Gastroesophageal sphincter (tissue), 3 donors: Measurements from ENCODE around the gene CYTH2.

ENCODE experiments used
- CTCF ChIP-seq, 4 experiments: fragments of 200-600 bp in 2 of 4; fragments of 450-650 bp in 2 of 4; sonication (generic) in 1 of 4; IDR thresholded peaks; one replicate each; pipeline ENCODE4 v1.5.1; 2017 to 2019; ENCODE audit warnings: antibody characterized with exemption in 4 of 4, mild to moderate bottlenecking in 2 of 4, moderate library complexity in 2 of 4
- EP300 ChIP-seq: sonication (generic); formaldehyde crosslinking; IDR thresholded peaks from one replicate; pipeline ENCODE4 v1.6.1; 2017; ENCODE audit warnings: antibody characterized with exemption, mild to moderate bottlenecking
- POLR2A ChIP-seq, 2 donors: fragments of 450-650 bp; IDR thresholded peaks; one replicate each; pipeline ENCODE4 v1.6.1; 2017; ENCODE audit warnings: antibody characterized with exemption in 2 of 2, mild to moderate bottlenecking in 2 of 2, moderate library complexity in 1 of 2

DNA sequence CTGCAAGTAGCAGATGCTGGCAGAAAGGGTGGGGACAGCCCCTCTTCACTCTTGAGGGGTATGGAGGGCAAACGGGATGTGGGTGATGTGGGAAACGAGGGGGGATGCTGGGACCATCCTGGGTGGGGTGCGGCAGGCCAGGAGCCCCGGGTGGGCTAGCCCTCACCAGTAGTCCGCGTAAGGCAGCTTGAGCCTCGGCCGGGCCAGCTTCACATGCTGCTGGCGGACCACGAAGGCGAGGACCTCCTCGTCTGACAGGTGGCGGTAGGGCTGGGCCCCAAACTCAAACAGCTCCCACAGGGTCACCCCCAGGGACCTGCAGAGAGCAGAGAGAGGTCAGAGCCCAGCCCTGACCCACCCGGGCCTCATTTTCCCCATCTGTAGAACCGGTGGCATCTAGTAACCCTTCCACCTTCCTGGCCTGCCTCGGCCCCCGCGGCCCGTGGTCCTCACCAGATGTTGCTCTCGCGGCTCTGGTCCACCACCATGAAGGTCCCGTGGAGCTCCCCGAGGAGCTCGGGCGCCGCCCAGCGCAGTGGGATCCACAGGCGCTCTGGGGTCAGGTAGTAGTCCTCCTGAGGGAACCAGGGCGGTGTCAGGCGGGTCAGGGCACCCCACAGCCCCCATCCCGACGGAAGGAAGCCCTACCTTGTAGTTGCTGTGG, 31.8 kb downstream of the CYTH2 start:
- TF ChIP-seq CTCF (IDR thresholded peaks at IDR 0.05) = no peak
- no peak for TF ChIP-seq POLR2A (IDR thresholded peaks at IDR 0.05)
- no peak for TF ChIP-seq EP300
